K562 (cell line): ENCODE measurements around the gene PCDHB8. TPM values are rescaled to one million over a fixed set of nuclear protein-coding genes. Genes with fewer than 3 reads are reported as not detected.
A peak's percentile ranks its signal among the peaks of the same experiment; 100 is the strongest.
"Not testable (repeated sequence)": the region's sequence is repeated elsewhere in the genome, so short reads cannot be mapped to it uniquely, and the experiment has no call there.

ENCODE experiments used
- ATAC-seq: fragments of 200-7000 bp; cut with Tn5 transposase; 3 replicates; pipeline ENCODE4 v1.9.1; 2020; ENCODE audit warnings: moderate library complexity
- BruUV-seq: library from RNA; stranded (reverse); fragments of 400-500 nt; replicated peaks from 2 replicates; lab custom pipeline; 2021; lab: Mats Ljungman, UMichigan
- CTCF ChIA-PET: fragments of 300-600 bp; formaldehyde crosslinking; extraction: SDS; loops from one replicate; lab custom pipeline; 2021; ENCODE audit warnings: low intra/inter-chr PET ratio; lab: Yijun Ruan, JAX
- POLR2A ChIA-PET: fragments of 300-600, 350-650 bp; sonication (Branson Sonifier 250); formaldehyde crosslinking; extraction: SDS; loops from one replicate; lab custom pipeline; 2021; ENCODE audit warnings: antibody characterized with exemption, inconsistent platforms; lab: Yijun Ruan, JAX
- DNase-seq, 4 experiments: peaks; one replicate each; pipeline versions ENCODE4 v3.0.0 to v3.0.0-alpha.2; 2011 to 2018; ENCODE audit warnings: low spot score in 3 of 4, mixed read lengths in 3 of 4; ENCODE audit errors: extremely low read depth in 1 of 4
- FAIRE-seq: peaks from 2 replicates; lab custom pipeline; 2011; peaks lifted over from hg19 to GRCh38; lab: Jason Lieb, UNC
- H2AFZ ChIP-seq: 2 replicates; pipeline ENCODE4 v1.6.0; 2011; ENCODE audit warnings: low read depth, low read length, control low read depth, inconsistent platforms
- H3K27ac ChIP-seq: fragments of 200-600 bp; 3 replicates; pipeline ENCODE4 v1.8.0; 2011; ENCODE audit warnings: low read depth, mild to moderate bottlenecking, control low read depth, inconsistent platforms, low read length, moderate library complexity, mixed read lengths; ENCODE audit errors: extremely low read depth
- H3K27me3 ChIP-seq, 2 experiments: fragments of 300-600 bp in 1 of 2; 2 replicates in 1 of 2; 3 replicates in 1 of 2; pipeline versions ENCODE4 v1.6.0 to v1.8.0; 2011; ENCODE audit warnings: inconsistent platforms in 2 of 2, low read length in 2 of 2, mild to moderate bottlenecking in 1 of 2, mixed read lengths in 1 of 2, moderate library complexity in 1 of 2; ENCODE audit not compliant: control insufficient read depth in 2 of 2, insufficient read depth in 2 of 2
- H3K36me3 ChIP-seq: fragments of 300-600 bp; 3 replicates; pipeline ENCODE4 v1.8.0; 2011; ENCODE audit warnings: mild to moderate bottlenecking, low read length, inconsistent platforms; ENCODE audit not compliant: control insufficient read depth, insufficient read depth
- H3K4me1 ChIP-seq, 2 experiments: fragments of 200-600 bp in 1 of 2; replicated peaks in 1 of 2; 2 replicates in 1 of 2; 3 replicates in 1 of 2; pipeline versions ENCODE4 v1.5.1 to v1.8.0; 2011; ENCODE audit warnings: inconsistent platforms in 2 of 2, low read length in 2 of 2, mild to moderate bottlenecking in 1 of 2, mixed read lengths in 1 of 2, moderate library complexity in 1 of 2; ENCODE audit not compliant: control insufficient read depth in 2 of 2, insufficient read depth in 2 of 2
- H3K4me2 ChIP-seq: 2 replicates; pipeline ENCODE4 v1.6.1; 2011; ENCODE audit warnings: low read length, control low read depth, inconsistent platforms, mixed read lengths; ENCODE audit not compliant: insufficient read depth
- H3K4me3 ChIP-seq: fragments of 200-600 bp; sonication (generic), shearing (Covaris generic); 2 replicates; pipeline ENCODE4 v1.5.1; 2016; ENCODE audit warnings: control low read depth, inconsistent platforms
- H3K79me2 ChIP-seq: fragments of 200-600 bp; 3 replicates; pipeline ENCODE4 v1.8.0; 2011; ENCODE audit warnings: low read length, inconsistent platforms; ENCODE audit not compliant: control insufficient read depth, insufficient read depth
- H3K9ac ChIP-seq, 2 experiments: 2 replicates each; pipeline versions ENCODE4 v1.6.0 to v1.6.1; 2011; ENCODE audit warnings: low read depth in 2 of 2, low read length in 2 of 2, control low read depth in 1 of 2, inconsistent platforms in 1 of 2, mild to moderate bottlenecking in 1 of 2, mixed read lengths in 1 of 2; ENCODE audit not compliant: insufficient read depth in 1 of 2
- H3K9me1 ChIP-seq: one replicate; pipeline ENCODE4 v1.6.0; 2011; ENCODE audit warnings: inconsistent platforms, mild to moderate bottlenecking, low read length, moderate library complexity; ENCODE audit not compliant: control insufficient read depth, insufficient read depth
- H3K9me3 ChIP-seq: replicated peaks from 2 replicates; pipeline ENCODE4 v1.5.1; 2011; ENCODE audit warnings: low read depth, low read length, inconsistent platforms; ENCODE audit not compliant: control insufficient read depth, insufficient read depth
- H4K20me1 ChIP-seq: replicated peaks from 2 replicates; pipeline ENCODE4 v1.6.1; 2011; ENCODE audit warnings: low read length, inconsistent platforms, mixed read lengths; ENCODE audit not compliant: control insufficient read depth, insufficient read depth
- GABPB2 ChIP-seq: fragments of 250-450 bp; sonication (Bioruptor Pico); conservative IDR thresholded peaks from 2 replicates; pipeline ENCODE4 v1.5.1; 2021; ENCODE audit warnings: mild to moderate bottlenecking
- KAT8 ChIP-seq: fragments of 450-650 bp; IDR thresholded peaks from 2 replicates; pipeline ENCODE4 v1.6.1; 2016; ENCODE audit warnings: low read depth, mild to moderate bottlenecking
- KDM1A ChIP-seq, 2 experiments: fragments of 450-650 bp; IDR thresholded peaks; 2 replicates each; pipeline ENCODE4 v1.6.1; 2016; ENCODE audit warnings: mild to moderate bottlenecking in 2 of 2
- MAFK ChIP-seq: IDR thresholded peaks from 2 replicates; pipeline ENCODE4 v1.6.1; 2011; ENCODE audit warnings: low read length, improper control_type of control experiment
- NBN ChIP-seq: fragments of 450-650 bp; IDR thresholded peaks from 2 replicates; pipeline ENCODE4 v1.6.1; 2016; ENCODE audit warnings: low read depth, mild to moderate bottlenecking
- PTBP1 ChIP-seq: fragments of 200-400 bp; formaldehyde crosslinking; IDR thresholded peaks from 2 replicates; pipeline ENCODE4 v1.6.1; 2017; ENCODE audit warnings: low read depth, low read length
- RBBP5 ChIP-seq: fragments of 200-600 bp; sonication (generic); IDR thresholded peaks from 2 replicates; pipeline ENCODE4 v1.6.1; 2012; ENCODE audit warnings: borderline replicate concordance, mild to moderate bottlenecking, low read length, control low read depth, inconsistent platforms; ENCODE audit not compliant: insufficient read depth, poor library complexity, severe bottlenecking
- RBM34 ChIP-seq: fragments of 200-400 bp; formaldehyde crosslinking; IDR thresholded peaks from 2 replicates; pipeline ENCODE4 v1.6.1; 2018; ENCODE audit warnings: low read length, borderline replicate concordance; ENCODE audit not compliant: insufficient read depth
- SAFB2 ChIP-seq: fragments of 200-400 bp; formaldehyde crosslinking; IDR thresholded peaks from 2 replicates; pipeline ENCODE4 v1.6.1; 2018; ENCODE audit warnings: borderline replicate concordance, low read length, low read depth, moderate library complexity; ENCODE audit not compliant: severe bottlenecking
- SMARCC2 ChIP-seq: fragments of 450-650 bp; IDR thresholded peaks from 2 replicates; pipeline ENCODE4 v1.6.1; 2017; ENCODE audit warnings: antibody characterized with exemption, moderate library complexity, mild to moderate bottlenecking, low read depth
- SRSF3 ChIP-seq: fragments of 200-400 bp; formaldehyde crosslinking; IDR thresholded peaks from 2 replicates; pipeline ENCODE4 v1.6.1; 2016; ENCODE audit warnings: mild to moderate bottlenecking, low read length, moderate library complexity; ENCODE audit not compliant: insufficient read depth
- ZNF311 ChIP-seq: fragments of 250-450 bp; sonication (Bioruptor Pico); IDR thresholded peaks from 2 replicates; pipeline ENCODE4 v1.4.0; 2020; ENCODE audit warnings: mild to moderate bottlenecking, moderate library complexity
- WGBS: fragments of 100-300 bp; shearing (Covaris generic); methylation state at CpG from one replicate; pipeline ENCODE4 v1.1.6; 2016; ENCODE audit warnings: low coverage, mixed read lengths; ENCODE audit not compliant: insufficient coverage; ENCODE audit errors: missing lambda C conversion rate; 5-methylcytosine and 5-hydroxymethylcytosine counted together
- in situ Hi-C: fragments of 300-500 bp; cut with MboI; formaldehyde crosslinking; loops from 4 replicates; pipeline ENCODE4 v1.15.0; 2018; ENCODE audit warnings: inconsistent platforms, mixed read lengths
- intact Hi-C: fragments of 100-400 bp; cut with micrococcal nuclease; formaldehyde crosslinking; loops from 2 replicates; pipeline ENCODE4 v1.14.2; 2022
- polyA plus RNA-seq, 8 experiments: library from polyadenylated mRNA; depleted of rRNA in 4 of 8; stranded (reverse) in 5 of 8; unstranded in 3 of 8; fragments of >200 nt; fragmentation: Nextera tagmentation in 2 of 8; fragmentation: Illumina TruSeq in 1 of 8; extraction: Ambion mirVana in 2 of 8; extraction: Trizol in 1 of 8; gene quantifications; 2 replicates each; pipeline versions ENCODE4 v1.2.1 to v1.2.3, GENCODE V29; 2011 to 2014; ENCODE audit warnings: inconsistent platforms in 1 of 8, missing spikeins in 1 of 8
- total RNA-seq, 7 experiments: library from RNA; depleted of rRNA in 6 of 7; stranded (reverse); fragments of >200 nt in 6 of 7; fragmentation: Illumina TruSeq in 2 of 7; extraction: Trizol in 2 of 7; gene quantifications; 2 replicates each; pipeline versions ENCODE4 v1.2.1 to v1.2.3, GENCODE V29; 2011 to 2021; ENCODE audit warnings: low replicate concordance in 1 of 7
- TF ChIP-seq, protein P1 (sequence below), 3 experiments: IDR thresholded peaks in 2 of 3; conservative IDR thresholded peaks in 1 of 3; 2 replicates each; pipeline ENCODE4 v1.5.1; 2011 to 2012; ENCODE audit warnings: low read length in 3 of 3, mild to moderate bottlenecking in 3 of 3, control low read depth in 2 of 3, improper control_type of control experiment in 1 of 3, inconsistent platforms in 1 of 3, low read depth in 1 of 3, mixed read lengths in 1 of 3, moderate library complexity in 1 of 3; ENCODE audit not compliant: insufficient read depth in 2 of 3

The PCDHB8 gene
- total and polyA plus RNA-seq, 9 of the 15 experiments (the other 6 are each of a cell fraction or from before 2014, with no cell fraction given) = not detected

- H3K27me3 ChIP-seq, H3K4me2 ChIP-seq, DNase-seq, H3K36me3 ChIP-seq, H3K4me3 ChIP-seq, CTCF ChIA-PET, H3K9ac ChIP-seq, intact Hi-C loops, H3K27ac ChIP-seq, H2AFZ ChIP-seq, POLR2A ChIA-PET, H4K20me1 ChIP-seq, BruUV-seq, H3K79me2 ChIP-seq, ATAC-seq, H3K4me1 ChIP-seq, in situ Hi-C loops, FAIRE-seq, H3K9me3 ChIP-seq, H3K9me1 ChIP-seq: not testable (repeated sequence)
- WGBS = 2% methylated on average over 9 of the region's 28 CpGs
Observed at GRCh38 chr5:141157901-141158300, 19.7 kb upstream of the PCDHB8 start.

GRCh38 chr5:141172381-141173204 is 5.0 kb upstream of the PCDHB8 start, which contains the start of gene PCDHB7:
TSS of gene PCDHB7 (plus strand) at chr5:141172644. CDS start at chr5:141172836, 192 bp downstream.
- H3K4me3 ChIP-seq = no peak within 1 kb of the TSS
- no peak within 1 kb of the TSS for H3K27ac ChIP-seq
- no peak within 1 kb of the TSS for H3K4me2 ChIP-seq
- no TSS peak for BruUV-seq
- in situ Hi-C loops = no loop called here
- no peak for ATAC-seq
- intact Hi-C loops = no loop called here
- 0 out of 2 replicates have a peak within 1 kb of the TSS, but pooled peaks have one; percentile 15 for H2AFZ ChIP-seq
- no peaks in the 10 kb centered on the region for H3K4me1 ChIP-seq
- ChIA-PET POLR2A (no interaction called here), CTCF (interaction anchor here (0.6 kb wide), 1 partner anchor 32 kb away, joined by 3 read pairs; no protein-coding TSS in a partner anchor)
- peak; percentile 59 for FAIRE-seq
- DNase-seq = peak; percentile 20 to 45 (median 30)
- WGBS = 0% methylated on average over 20 of the region's 20 CpGs
- H3K79me2 ChIP-seq = no peaks in the 10 kb centered on the region
- H3K9me3 ChIP-seq = no peaks in the 10 kb centered on the region
- peaks cover 3 to 6% of the 10 kb centered on the region in 2 experiments; a peak in 3 of 5 replicates for H3K27me3 ChIP-seq
- H3K36me3 ChIP-seq = no peaks in the 10 kb centered on the region
- H4K20me1 ChIP-seq = no peaks in the 10 kb centered on the region
- no peak within 1 kb of the TSS for H3K9ac ChIP-seq
- H3K9me1 ChIP-seq = no peaks in the 10 kb centered on the region
- TF ChIP-seq RBM34 (no peak), SRSF3 (no peak), KDM1A (IDR thresholded peaks at IDR 0.05) (no peak), SAFB2 (no peak), GABPB2 (no peak), MAFK (no peak), PTBP1 (no peak), SMARCC2 (no peak), KAT8 (no peak), RBBP5 (no peak), ZNF311 (no peak), NBN (no peak)
- TF ChIP-seq, protein P1, sequence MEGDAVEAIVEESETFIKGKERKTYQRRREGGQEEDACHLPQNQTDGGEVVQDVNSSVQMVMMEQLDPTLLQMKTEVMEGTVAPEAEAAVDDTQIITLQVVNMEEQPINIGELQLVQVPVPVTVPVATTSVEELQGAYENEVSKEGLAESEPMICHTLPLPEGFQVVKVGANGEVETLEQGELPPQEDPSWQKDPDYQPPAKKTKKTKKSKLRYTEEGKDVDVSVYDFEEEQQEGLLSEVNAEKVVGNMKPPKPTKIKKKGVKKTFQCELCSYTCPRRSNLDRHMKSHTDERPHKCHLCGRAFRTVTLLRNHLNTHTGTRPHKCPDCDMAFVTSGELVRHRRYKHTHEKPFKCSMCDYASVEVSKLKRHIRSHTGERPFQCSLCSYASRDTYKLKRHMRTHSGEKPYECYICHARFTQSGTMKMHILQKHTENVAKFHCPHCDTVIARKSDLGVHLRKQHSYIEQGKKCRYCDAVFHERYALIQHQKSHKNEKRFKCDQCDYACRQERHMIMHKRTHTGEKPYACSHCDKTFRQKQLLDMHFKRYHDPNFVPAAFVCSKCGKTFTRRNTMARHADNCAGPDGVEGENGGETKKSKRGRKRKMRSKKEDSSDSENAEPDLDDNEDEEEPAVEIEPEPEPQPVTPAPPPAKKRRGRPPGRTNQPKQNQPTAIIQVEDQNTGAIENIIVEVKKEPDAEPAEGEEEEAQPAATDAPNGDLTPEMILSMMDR (IDR thresholded peaks at IDR 0.05 in 2 of 3, conservative IDR thresholded peaks at IDR 0.05 in 1 of 3; ENCODE audit: insufficient read depth in 2 of 3, low read depth in 1 of 3, low read length in 3 of 3) = peak; percentile 43 to 68 (median 65); a peak in 5 of 6 replicates
